Ishikawa (cell line): ENCODE results near the gene COL4A4.

ENCODE experiments used
- CEBPB ChIP-seq: IDR thresholded peaks from 2 replicates; pipeline ENCODE4 v1.6.1; 2012
- CREB1 ChIP-seq: IDR thresholded peaks from 2 replicates; pipeline ENCODE4 v1.6.1; 2012; ENCODE audit warnings: low read depth
- EGR1 ChIP-seq: IDR thresholded peaks from 2 replicates; pipeline ENCODE4 v1.6.1; 2012
- EP300 ChIP-seq: IDR thresholded peaks from 2 replicates; pipeline ENCODE4 v1.6.1; 2012; ENCODE audit warnings: borderline replicate concordance
- FOXM1 ChIP-seq: IDR thresholded peaks from 2 replicates; pipeline ENCODE4 v1.6.1; 2012; ENCODE audit warnings: low read depth, borderline replicate concordance
- NFIC ChIP-seq: IDR thresholded peaks from 2 replicates; pipeline ENCODE4 v1.6.1; 2012
- RAD21 ChIP-seq: IDR thresholded peaks from 2 replicates; pipeline ENCODE4 v1.6.1; 2012; ENCODE audit warnings: low read depth
- TAF1 ChIP-seq: IDR thresholded peaks from 2 replicates; pipeline ENCODE4 v1.6.1; 2012; ENCODE audit warnings: low read depth, mild to moderate bottlenecking
- TCF12 ChIP-seq: IDR thresholded peaks from 2 replicates; pipeline ENCODE4 v1.6.1; 2012; ENCODE audit warnings: low read depth
- TEAD4 ChIP-seq: IDR thresholded peaks from 2 replicates; pipeline ENCODE4 v1.6.1; 2012
- YY1 ChIP-seq: IDR thresholded peaks from 2 replicates; pipeline ENCODE4 v1.6.1; 2012; ENCODE audit warnings: low read depth
- ZBTB7A ChIP-seq: IDR thresholded peaks from 2 replicates; pipeline ENCODE4 v1.6.1; 2012; ENCODE audit warnings: low read depth
- TF ChIP-seq, protein P1 (sequence below): IDR thresholded peaks from 2 replicates; pipeline ENCODE4 v1.6.1; 2012
- TF ChIP-seq, protein P2 (sequence below): IDR thresholded peaks from 2 replicates; pipeline ENCODE4 v1.6.1; 2012
- TF ChIP-seq, protein P3 (sequence below): IDR thresholded peaks from 2 replicates; pipeline ENCODE4 v1.6.1; 2012; ENCODE audit warnings: low read depth, mild to moderate bottlenecking

Gene COL4A4

DNA sequence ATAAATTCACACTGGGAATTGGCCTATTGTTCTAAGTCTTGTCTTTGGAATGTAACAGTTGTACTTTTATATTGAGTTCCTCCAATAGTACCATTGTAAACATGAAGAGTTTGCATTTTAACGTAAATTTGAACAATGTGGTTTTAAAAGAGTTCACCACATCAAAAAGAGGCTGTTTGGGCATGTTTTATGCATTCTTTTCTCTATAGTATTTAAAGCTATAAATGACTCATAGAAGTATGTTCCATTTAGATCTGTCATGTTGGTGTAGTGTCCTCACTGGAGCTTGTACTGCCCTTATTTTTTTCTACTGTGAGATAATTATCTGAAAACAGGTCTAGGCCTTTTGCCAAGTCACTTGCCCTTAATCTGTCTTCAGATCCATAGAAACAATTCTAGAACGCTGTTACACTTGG is 186.2 kb downstream of the COL4A4 start:
- TF ChIP-seq FOXM1 (no peak), NFIC (no peak), TCF12 (no peak), RAD21 (no peak), CREB1 (no peak), TAF1 (no peak), EP300 (no peak), CEBPB (no peak), TEAD4 (no peak)
- TF ChIP-seq, protein P1, sequence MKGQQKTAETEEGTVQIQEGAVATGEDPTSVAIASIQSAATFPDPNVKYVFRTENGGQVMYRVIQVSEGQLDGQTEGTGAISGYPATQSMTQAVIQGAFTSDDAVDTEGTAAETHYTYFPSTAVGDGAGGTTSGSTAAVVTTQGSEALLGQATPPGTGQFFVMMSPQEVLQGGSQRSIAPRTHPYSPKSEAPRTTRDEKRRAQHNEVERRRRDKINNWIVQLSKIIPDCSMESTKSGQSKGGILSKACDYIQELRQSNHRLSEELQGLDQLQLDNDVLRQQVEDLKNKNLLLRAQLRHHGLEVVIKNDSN: no peak
- TF ChIP-seq, protein P2, sequence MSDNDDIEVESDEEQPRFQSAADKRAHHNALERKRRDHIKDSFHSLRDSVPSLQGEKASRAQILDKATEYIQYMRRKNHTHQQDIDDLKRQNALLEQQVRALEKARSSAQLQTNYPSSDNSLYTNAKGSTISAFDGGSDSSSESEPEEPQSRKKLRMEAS: no peak
- TF ChIP-seq, protein P3, sequence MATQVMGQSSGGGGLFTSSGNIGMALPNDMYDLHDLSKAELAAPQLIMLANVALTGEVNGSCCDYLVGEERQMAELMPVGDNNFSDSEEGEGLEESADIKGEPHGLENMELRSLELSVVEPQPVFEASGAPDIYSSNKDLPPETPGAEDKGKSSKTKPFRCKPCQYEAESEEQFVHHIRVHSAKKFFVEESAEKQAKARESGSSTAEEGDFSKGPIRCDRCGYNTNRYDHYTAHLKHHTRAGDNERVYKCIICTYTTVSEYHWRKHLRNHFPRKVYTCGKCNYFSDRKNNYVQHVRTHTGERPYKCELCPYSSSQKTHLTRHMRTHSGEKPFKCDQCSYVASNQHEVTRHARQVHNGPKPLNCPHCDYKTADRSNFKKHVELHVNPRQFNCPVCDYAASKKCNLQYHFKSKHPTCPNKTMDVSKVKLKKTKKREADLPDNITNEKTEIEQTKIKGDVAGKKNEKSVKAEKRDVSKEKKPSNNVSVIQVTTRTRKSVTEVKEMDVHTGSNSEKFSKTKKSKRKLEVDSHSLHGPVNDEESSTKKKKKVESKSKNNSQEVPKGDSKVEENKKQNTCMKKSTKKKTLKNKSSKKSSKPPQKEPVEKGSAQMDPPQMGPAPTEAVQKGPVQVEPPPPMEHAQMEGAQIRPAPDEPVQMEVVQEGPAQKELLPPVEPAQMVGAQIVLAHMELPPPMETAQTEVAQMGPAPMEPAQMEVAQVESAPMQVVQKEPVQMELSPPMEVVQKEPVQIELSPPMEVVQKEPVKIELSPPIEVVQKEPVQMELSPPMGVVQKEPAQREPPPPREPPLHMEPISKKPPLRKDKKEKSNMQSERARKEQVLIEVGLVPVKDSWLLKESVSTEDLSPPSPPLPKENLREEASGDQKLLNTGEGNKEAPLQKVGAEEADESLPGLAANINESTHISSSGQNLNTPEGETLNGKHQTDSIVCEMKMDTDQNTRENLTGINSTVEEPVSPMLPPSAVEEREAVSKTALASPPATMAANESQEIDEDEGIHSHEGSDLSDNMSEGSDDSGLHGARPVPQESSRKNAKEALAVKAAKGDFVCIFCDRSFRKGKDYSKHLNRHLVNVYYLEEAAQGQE: no peak

DNA sequence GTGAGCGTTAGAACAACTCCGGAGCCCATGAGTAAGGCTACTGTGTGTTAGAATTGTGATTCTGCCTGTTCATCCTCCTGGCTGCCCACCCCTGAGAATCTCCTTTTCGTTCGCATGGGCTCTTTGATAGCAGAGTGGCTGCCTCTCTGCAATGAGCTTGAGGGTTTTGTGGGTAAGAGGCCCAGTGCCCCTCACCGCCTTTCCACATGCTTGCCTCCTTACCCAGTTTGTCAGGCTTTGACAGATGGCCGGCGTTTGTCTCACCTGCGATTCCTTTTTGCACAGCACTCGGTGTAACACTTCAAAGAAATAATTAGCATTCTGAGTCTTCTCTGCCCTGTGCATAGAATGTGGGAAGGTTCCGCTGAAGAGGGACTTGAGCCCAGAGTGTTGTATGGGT is 190.2 kb downstream of the COL4A4 start:
- TF ChIP-seq ZBTB7A (no peak), FOXM1 (no peak), CREB1 (no peak), TEAD4 (no peak), TAF1 (no peak), EP300 (no peak), CEBPB (no peak), RAD21 (no peak), EGR1 (no peak), TCF12 (no peak), YY1 (no peak), NFIC (no peak)
- TF ChIP-seq, protein P1: no peak
- TF ChIP-seq, protein P3: no peak
- TF ChIP-seq, protein P2: no peak

DNA sequence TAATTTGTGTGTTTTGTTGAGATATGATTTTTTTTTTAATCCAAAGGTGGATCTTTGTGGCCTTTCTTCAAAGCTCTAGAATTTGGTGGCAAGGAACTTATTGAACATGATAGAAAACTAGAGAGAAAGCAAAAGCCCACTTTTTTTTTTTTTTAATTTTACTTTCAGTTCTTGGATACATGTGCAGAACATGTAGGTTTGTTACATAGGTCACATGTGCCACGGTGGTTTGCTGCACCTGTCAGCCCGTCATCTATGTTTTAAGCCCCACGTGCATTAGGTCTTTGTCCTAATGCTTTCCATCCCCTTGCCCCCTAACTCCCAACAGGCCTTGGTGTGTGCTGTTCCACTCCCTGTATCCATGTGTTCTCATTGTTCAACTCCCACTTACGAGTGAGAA is 192.2 kb downstream of the COL4A4 start:
- TF ChIP-seq RAD21 (no peak), CREB1 (no peak), ZBTB7A (no peak), TCF12 (no peak), YY1 (no peak), NFIC (no peak), EGR1 (no peak), TAF1 (no peak), EP300 (no peak), TEAD4 (no peak), CEBPB (no peak), FOXM1 (no peak)
- TF ChIP-seq, protein P3: no peak
- TF ChIP-seq, protein P1: no peak
- TF ChIP-seq, protein P2: no peak

DNA sequence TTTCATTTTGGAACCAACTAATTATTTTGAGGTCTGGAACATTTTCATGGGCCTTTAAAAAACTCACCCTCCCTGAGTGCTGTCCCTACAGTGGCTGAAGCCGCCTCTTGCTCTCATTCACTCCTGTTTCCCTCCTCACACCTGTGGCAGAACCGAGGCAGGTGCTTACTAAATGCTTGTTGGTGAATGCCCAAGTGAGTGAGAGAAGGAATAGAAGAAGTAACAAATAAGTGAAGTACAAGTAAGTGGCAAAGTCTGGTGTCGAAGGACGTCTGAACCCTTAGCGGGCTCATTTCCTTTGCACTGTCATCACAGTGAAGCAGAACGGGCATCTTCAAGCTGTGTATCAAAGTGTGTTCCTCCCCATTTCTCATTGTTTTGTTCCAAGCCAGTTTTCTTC is 192.9 kb downstream of the COL4A4 start:
- no peak for TF ChIP-seq RAD21
- TF ChIP-seq, protein P2: no peak
- no peak for TF ChIP-seq TAF1
- TF ChIP-seq FOXM1: no peak
- no peak for TF ChIP-seq TCF12
- no peak for TF ChIP-seq CREB1
- TF ChIP-seq, protein P3: no peak
- TF ChIP-seq CEBPB: no peak
- TF ChIP-seq YY1: no peak
- TF ChIP-seq ZBTB7A: no peak
- TF ChIP-seq NFIC: no peak
